Endothelial cell of umbilical vein (primary cell): ENCODE data around the gene RDH5. TPM values are rescaled to one million over a fixed set of nuclear protein-coding genes. Genes with fewer than 3 reads are reported as not detected.

ENCODE experiments used
- BruUV-seq: library from RNA; stranded (reverse); fragments of 400-500 nt; replicated peaks from 2 replicates; lab custom pipeline; 2021; lab: Mats Ljungman, UMichigan
- CTCF ChIA-PET: fragments of 300-600, 350-600 bp; sonication (Branson Sonifier 250); formaldehyde crosslinking; loops from one replicate; lab custom pipeline; 2021; ENCODE audit warnings: antibody characterized with exemption, inconsistent platforms; lab: Charles Lee
- POLR2A ChIA-PET: fragments of 300-600, 350-600 bp; sonication (Branson Sonifier 250); formaldehyde crosslinking; loops from one replicate; lab custom pipeline; 2021; ENCODE audit warnings: antibody characterized with exemption, inconsistent platforms; lab: Charles Lee
- DNase-seq: peaks from one replicate; pipeline ENCODE4 v3.0.0-alpha.2; 2011; ENCODE audit warnings: low read depth, low spot score
- FAIRE-seq: peaks from 2 replicates; lab custom pipeline; 2011; peaks lifted over from hg19 to GRCh38; lab: Jason Lieb, UNC
- H2AFZ ChIP-seq: 2 replicates; pipeline ENCODE4 v1.6.0; 2012; ENCODE audit warnings: low read depth, low read length, control low read depth, inconsistent platforms
- H3K27ac ChIP-seq: 2 replicates; pipeline ENCODE4 v1.5.1; 2011; ENCODE audit warnings: low read depth, mild to moderate bottlenecking, control low read depth, low read length, moderate library complexity; ENCODE audit not compliant: insufficient read depth
- H3K27me3 ChIP-seq, 2 experiments: 2 replicates each; pipeline versions ENCODE4 v1.6.0 to v1.6.1; 2011; ENCODE audit warnings: low read length in 2 of 2, mixed read lengths in 1 of 2; ENCODE audit not compliant: control insufficient read depth in 2 of 2, insufficient read depth in 2 of 2
- H3K36me3 ChIP-seq, 2 experiments: 2 replicates in 1 of 2; 3 replicates in 1 of 2; pipeline ENCODE4 v1.5.1; 2011; ENCODE audit warnings: low read length in 2 of 2, mild to moderate bottlenecking in 1 of 2, moderate library complexity in 1 of 2; ENCODE audit not compliant: control insufficient read depth in 2 of 2, insufficient read depth in 2 of 2; ENCODE audit errors: extremely low read depth in 1 of 2
- H3K4me1 ChIP-seq: 3 replicates; pipeline ENCODE4 v1.5.1; 2011; ENCODE audit warnings: mild to moderate bottlenecking, low read length; ENCODE audit not compliant: control insufficient read depth, insufficient read depth; ENCODE audit errors: extremely low read depth
- H3K4me2 ChIP-seq: 2 replicates; pipeline ENCODE4 v1.6.1; 2011; ENCODE audit warnings: low read length, control low read depth, mixed read lengths; ENCODE audit not compliant: insufficient read depth
- H3K4me3 ChIP-seq, 3 experiments: fragments of 200-600 bp in 1 of 3; sonication (generic), shearing (Covaris generic) in 1 of 3; replicated peaks in 1 of 3; 2 replicates each; pipeline ENCODE4 v1.5.1; 2011 to 2016; ENCODE audit warnings: control low read depth in 3 of 3, low read length in 3 of 3, mild to moderate bottlenecking in 2 of 3, inconsistent platforms in 1 of 3, low read depth in 1 of 3, moderate library complexity in 1 of 3; ENCODE audit not compliant: insufficient read depth in 1 of 3
- H3K79me2 ChIP-seq: 2 replicates; pipeline ENCODE4 v1.6.0; 2012; ENCODE audit warnings: low read length, inconsistent platforms; ENCODE audit not compliant: control insufficient read depth, insufficient read depth
- H3K9ac ChIP-seq: replicated peaks from 2 replicates; pipeline ENCODE3; 2011; ENCODE audit warnings: low read length, control low read depth; ENCODE audit not compliant: insufficient read depth; ENCODE audit errors: extremely low read depth
- H3K9me1 ChIP-seq: replicated peaks from 3 replicates; pipeline ENCODE4 v1.6.0; 2011; ENCODE audit warnings: mild to moderate bottlenecking, low read length; ENCODE audit not compliant: control insufficient read depth, insufficient read depth; ENCODE audit errors: extremely low read depth
- H3K9me3 ChIP-seq: replicated peaks from 2 replicates; pipeline ENCODE4 v1.5.1; 2012; ENCODE audit warnings: low read length, inconsistent platforms; ENCODE audit not compliant: control insufficient read depth, insufficient read depth
- H4K20me1 ChIP-seq: replicated peaks from 2 replicates; pipeline ENCODE3; 2011; ENCODE audit warnings: mild to moderate bottlenecking, low read length; ENCODE audit not compliant: control insufficient read depth, insufficient read depth; ENCODE audit errors: extremely low read depth
- CTCF ChIP-seq, 2 donors: IDR thresholded peaks; 1 replicate in 1 of 2; 2 replicates in 1 of 2; pipeline ENCODE4 v1.5.1; 2011; ENCODE audit warnings: low read length in 2 of 2, mild to moderate bottlenecking in 2 of 2, moderate library complexity in 2 of 2, control low read depth in 1 of 2, inconsistent platforms in 1 of 2, low read depth in 1 of 2; ENCODE audit not compliant: insufficient read depth in 1 of 2; ENCODE audit errors: extremely low read depth in 1 of 2
- FOS ChIP-seq: IDR thresholded peaks from 2 replicates; pipeline ENCODE4 v1.6.1; 2011; ENCODE audit warnings: mild to moderate bottlenecking, low read length, moderate library complexity, borderline replicate concordance; ENCODE audit not compliant: insufficient read depth
- GATA2 ChIP-seq: IDR thresholded peaks from 2 replicates; pipeline ENCODE4 v1.7.0; 2011; ENCODE audit warnings: low read depth, mild to moderate bottlenecking, moderate library complexity, mixed read lengths, low read length; ENCODE audit not compliant: insufficient read length, insufficient read depth
- JUN ChIP-seq: IDR thresholded peaks from 2 replicates; pipeline ENCODE4 v1.6.1; 2011; ENCODE audit warnings: borderline replicate concordance, low read depth; ENCODE audit not compliant: insufficient read length, insufficient read depth
- MAX ChIP-seq: IDR thresholded peaks from 2 replicates; pipeline ENCODE4 v1.6.1; 2011; ENCODE audit not compliant: insufficient read depth, insufficient read length
- POLR2A ChIP-seq: IDR thresholded peaks from 2 replicates; pipeline ENCODE4 v1.6.1; 2012; ENCODE audit warnings: low read depth, mild to moderate bottlenecking, control low read depth, low read length
- dilution Hi-C: fragments of 300-500 bp; cut with MboI; formaldehyde crosslinking; loops from one replicate; pipeline ENCODE4 v1.15.0; 2019; ENCODE audit warnings: low sequenced_read_pairs; ENCODE audit not compliant: extremely low pct_ligation_motif_present
- intact Hi-C: fragments of 100-400 bp; cut with micrococcal nuclease; formaldehyde crosslinking; loops from one replicate; pipeline ENCODE4 v1.10.0; 2022
- polyA plus RNA-seq, 4 experiments: library from polyadenylated mRNA; depleted of rRNA in 3 of 4; stranded (reverse) in 3 of 4; unstranded in 1 of 4; fragments of >200 nt; gene quantifications; 2 replicates each; pipeline versions ENCODE4 v1.2.1 to v1.2.3, GENCODE V29; 2011 to 2012; ENCODE audit warnings: missing spikeins in 1 of 4
- total RNA-seq: library from RNA; stranded (reverse); gene quantifications from 2 replicates; pipeline ENCODE4 v1.2.3, GENCODE V29; 2021

The RDH5 gene
- total and polyA plus RNA-seq, 2 donors (not counting 3 experiments of a cell fraction or from before 2014, with no cell fraction given) = 2.7 to 3.7 TPM

GRCh38 chr12:55696141-55696540, 24.1 kb upstream of the RDH5 start:
- POLR2A ChIA-PET = no interaction called here
- Histone ChIP-seq H3K79me2 (no peaks in the 10 kb centered on the region), H3K4me2 (no peak overlapping the region), H3K27ac (no peak overlapping the region), H3K9me1 (no peaks in the 10 kb centered on the region), H3K4me1 (no peaks in the 10 kb centered on the region), H3K9me3 (no peaks in the 10 kb centered on the region), H2AFZ (no peak overlapping the region), H4K20me1 (no peaks in the 10 kb centered on the region), H3K4me3 (no peak overlapping the region), H3K27me3 (no peaks in the 10 kb centered on the region), H3K9ac (no peak overlapping the region), H3K36me3 (no peaks in the 10 kb centered on the region)
- CTCF ChIA-PET = interaction anchor here (1.2 to 2.9 kb wide), 3 partner anchors 14 to 49 kb away, joined by 3 to 15 read pairs (median 3); a partner anchor contains a TSS
- BruUV-seq = no TSS peak
- no peak for TF ChIP-seq JUN
- no peak for TF ChIP-seq POLR2A
- TF ChIP-seq GATA2 = no peak
- TF ChIP-seq FOS = no peak
- no peak for TF ChIP-seq CTCF (IDR thresholded peaks at IDR 0.05; ENCODE audit: extremely low read depth in 1 of 2, insufficient read depth in 1 of 2, low read depth in 1 of 2, low read length in 2 of 2)
- no peak for TF ChIP-seq MAX
- no peak for FAIRE-seq
- intact Hi-C loops = no loop called here
- dilution Hi-C loops = no loop called here
- DNase-seq = no peak
